Endothelial cell of umbilical vein (primary cell): ENCODE data around the gene USP40. TPM values are rescaled to one million over a fixed set of nuclear protein-coding genes. Genes with fewer than 3 reads are reported as not detected.
"Not testable (repeated sequence)": the region's sequence is repeated elsewhere in the genome, so short reads cannot be mapped to it uniquely, and the experiment has no call there.

Experiments
- BruUV-seq: library from RNA; stranded (reverse); fragments of 400-500 nt; replicated peaks from 2 replicates; lab custom pipeline; 2021; lab: Mats Ljungman, UMichigan
- CTCF ChIA-PET: fragments of 300-600, 350-600 bp; sonication (Branson Sonifier 250); formaldehyde crosslinking; loops from one replicate; lab custom pipeline; 2021; ENCODE audit warnings: antibody characterized with exemption, inconsistent platforms; lab: Charles Lee
- POLR2A ChIA-PET: fragments of 300-600, 350-600 bp; sonication (Branson Sonifier 250); formaldehyde crosslinking; loops from one replicate; lab custom pipeline; 2021; ENCODE audit warnings: antibody characterized with exemption, inconsistent platforms; lab: Charles Lee
- DNase-seq: peaks from one replicate; pipeline ENCODE4 v3.0.0-alpha.2; 2011; ENCODE audit warnings: low read depth, low spot score
- FAIRE-seq: peaks from 2 replicates; lab custom pipeline; 2011; peaks lifted over from hg19 to GRCh38; lab: Jason Lieb, UNC
- H2AFZ ChIP-seq: 2 replicates; pipeline ENCODE4 v1.6.0; 2012; ENCODE audit warnings: low read depth, low read length, control low read depth, inconsistent platforms
- H3K27ac ChIP-seq: 2 replicates; pipeline ENCODE4 v1.5.1; 2011; ENCODE audit warnings: low read depth, mild to moderate bottlenecking, control low read depth, low read length, moderate library complexity; ENCODE audit not compliant: insufficient read depth
- H3K27me3 ChIP-seq, 2 experiments: 2 replicates each; pipeline versions ENCODE4 v1.6.0 to v1.6.1; 2011; ENCODE audit warnings: low read length in 2 of 2, mixed read lengths in 1 of 2; ENCODE audit not compliant: control insufficient read depth in 2 of 2, insufficient read depth in 2 of 2
- H3K36me3 ChIP-seq, 2 experiments: 2 replicates in 1 of 2; 3 replicates in 1 of 2; pipeline ENCODE4 v1.5.1; 2011; ENCODE audit warnings: low read length in 2 of 2, mild to moderate bottlenecking in 1 of 2, moderate library complexity in 1 of 2; ENCODE audit not compliant: control insufficient read depth in 2 of 2, insufficient read depth in 2 of 2; ENCODE audit errors: extremely low read depth in 1 of 2
- H3K4me1 ChIP-seq: 3 replicates; pipeline ENCODE4 v1.5.1; 2011; ENCODE audit warnings: mild to moderate bottlenecking, low read length; ENCODE audit not compliant: control insufficient read depth, insufficient read depth; ENCODE audit errors: extremely low read depth
- H3K4me2 ChIP-seq: 2 replicates; pipeline ENCODE4 v1.6.1; 2011; ENCODE audit warnings: low read length, control low read depth, mixed read lengths; ENCODE audit not compliant: insufficient read depth
- H3K4me3 ChIP-seq, 3 experiments: fragments of 200-600 bp in 1 of 3; sonication (generic), shearing (Covaris generic) in 1 of 3; replicated peaks in 1 of 3; 2 replicates each; pipeline ENCODE4 v1.5.1; 2011 to 2016; ENCODE audit warnings: control low read depth in 3 of 3, low read length in 3 of 3, mild to moderate bottlenecking in 2 of 3, inconsistent platforms in 1 of 3, low read depth in 1 of 3, moderate library complexity in 1 of 3; ENCODE audit not compliant: insufficient read depth in 1 of 3
- H3K79me2 ChIP-seq: 2 replicates; pipeline ENCODE4 v1.6.0; 2012; ENCODE audit warnings: low read length, inconsistent platforms; ENCODE audit not compliant: control insufficient read depth, insufficient read depth
- H3K9ac ChIP-seq: replicated peaks from 2 replicates; pipeline ENCODE3; 2011; ENCODE audit warnings: low read length, control low read depth; ENCODE audit not compliant: insufficient read depth; ENCODE audit errors: extremely low read depth
- H3K9me1 ChIP-seq: replicated peaks from 3 replicates; pipeline ENCODE4 v1.6.0; 2011; ENCODE audit warnings: mild to moderate bottlenecking, low read length; ENCODE audit not compliant: control insufficient read depth, insufficient read depth; ENCODE audit errors: extremely low read depth
- H3K9me3 ChIP-seq: replicated peaks from 2 replicates; pipeline ENCODE4 v1.5.1; 2012; ENCODE audit warnings: low read length, inconsistent platforms; ENCODE audit not compliant: control insufficient read depth, insufficient read depth
- H4K20me1 ChIP-seq: replicated peaks from 2 replicates; pipeline ENCODE3; 2011; ENCODE audit warnings: mild to moderate bottlenecking, low read length; ENCODE audit not compliant: control insufficient read depth, insufficient read depth; ENCODE audit errors: extremely low read depth
- dilution Hi-C: fragments of 300-500 bp; cut with MboI; formaldehyde crosslinking; loops from one replicate; pipeline ENCODE4 v1.15.0; 2019; ENCODE audit warnings: low sequenced_read_pairs; ENCODE audit not compliant: extremely low pct_ligation_motif_present
- intact Hi-C: fragments of 100-400 bp; cut with micrococcal nuclease; formaldehyde crosslinking; loops from one replicate; pipeline ENCODE4 v1.10.0; 2022
- polyA plus RNA-seq, 4 experiments: library from polyadenylated mRNA; depleted of rRNA in 3 of 4; stranded (reverse) in 3 of 4; unstranded in 1 of 4; fragments of >200 nt; gene quantifications; 2 replicates each; pipeline versions ENCODE4 v1.2.1 to v1.2.3, GENCODE V29; 2011 to 2012; ENCODE audit warnings: missing spikeins in 1 of 4
- total RNA-seq: library from RNA; stranded (reverse); gene quantifications from 2 replicates; pipeline ENCODE4 v1.2.3, GENCODE V29; 2021

The USP40 gene
- total and polyA plus RNA-seq, 2 donors (not counting 3 experiments of a cell fraction or from before 2014, with no cell fraction given): 32.2 to 32.5 TPM

GRCh38 chr2:233583217-233583965, 16.8 kb upstream of the USP40 start:
- CTCF ChIA-PET, BruUV-seq, H3K36me3 ChIP-seq, FAIRE-seq, H3K9me1 ChIP-seq, H3K4me2 ChIP-seq, H3K27me3 ChIP-seq, H2AFZ ChIP-seq, H3K9ac ChIP-seq, H3K4me3 ChIP-seq, POLR2A ChIA-PET, DNase-seq, dilution Hi-C loops, intact Hi-C loops, H3K4me1 ChIP-seq, H3K79me2 ChIP-seq, H3K27ac ChIP-seq, H4K20me1 ChIP-seq, H3K9me3 ChIP-seq: not testable (repeated sequence)

- BruUV-seq, H3K79me2 ChIP-seq, H3K4me1 ChIP-seq, H2AFZ ChIP-seq, CTCF ChIA-PET, FAIRE-seq, H3K9me3 ChIP-seq, H3K36me3 ChIP-seq, H3K4me3 ChIP-seq, intact Hi-C loops, H3K9ac ChIP-seq, DNase-seq, H3K9me1 ChIP-seq, POLR2A ChIA-PET, H3K27ac ChIP-seq, H3K4me2 ChIP-seq, H4K20me1 ChIP-seq, H3K27me3 ChIP-seq, dilution Hi-C loops: not testable (repeated sequence)
Measured at GRCh38 chr2:233577341-233577740, 10.8 kb upstream of the USP40 start.
